WTC11 (cell line): ENCODE data around the gene IRF7. TPM values are rescaled to one million over a fixed set of nuclear protein-coding genes. Genes with fewer than 3 reads are reported as not detected.

ENCODE experiments used
- ATAC-seq: fragments of 200-7000 bp; cut with Tn5 transposase; 2 replicates; pipeline ENCODE4 v1.10.0; 2021; ENCODE audit warnings: mild to moderate bottlenecking, moderate library complexity
- CTCF ChIA-PET: fragments of 300-600 bp; sonication (Branson Sonifier 250); formaldehyde crosslinking; loops from one replicate; lab custom pipeline; 2021; ENCODE audit warnings: antibody characterized with exemption; lab: Charles Lee
- POLR2A ChIA-PET: fragments of 350-600 bp; sonication (Branson Sonifier 250); formaldehyde crosslinking; loops from one replicate; lab custom pipeline; 2021; ENCODE audit warnings: antibody characterized with exemption; lab: Charles Lee
- DNase-seq: peaks from one replicate; pipeline ENCODE4 v3.0.0; 2021; ENCODE audit warnings: low spot score
- H3K27ac Mint-ChIP-seq: 2 replicates; pipeline ENCODE4 v1.8.0; 2021; ENCODE audit warnings: mixed read lengths
- H3K27me3 Mint-ChIP-seq: 2 replicates; pipeline ENCODE4 v1.8.0; 2021; ENCODE audit warnings: low read depth, mild to moderate bottlenecking, moderate library complexity, mixed read lengths
- H3K36me3 Mint-ChIP-seq: 2 replicates; pipeline ENCODE4 v1.8.0; 2021; ENCODE audit warnings: mixed read lengths
- H3K4me1 Mint-ChIP-seq: 2 replicates; pipeline ENCODE4 v1.8.0; 2022; ENCODE audit warnings: mixed read lengths
- H3K4me3 Mint-ChIP-seq: 2 replicates; pipeline ENCODE4 v1.8.0; 2021; ENCODE audit warnings: mild to moderate bottlenecking, moderate library complexity, mixed read lengths
- H3K9me3 Mint-ChIP-seq: 2 replicates; pipeline ENCODE4 v1.8.0; 2021; ENCODE audit warnings: mixed read lengths
- CBFB ChIP-seq: sonication (generic); formaldehyde crosslinking; IDR thresholded peaks from 2 replicates; pipeline ENCODE4 v1.8.1; 2022; ENCODE audit warnings: mild to moderate bottlenecking, low read depth, missing genetic modification reagents
- E2F1 ChIP-seq: sonication (generic); formaldehyde crosslinking; IDR thresholded peaks from 2 replicates; pipeline ENCODE4 v1.8.0; 2022; ENCODE audit warnings: mild to moderate bottlenecking, missing genetic modification reagents
- E2F4 ChIP-seq: sonication (generic); formaldehyde crosslinking; IDR thresholded peaks from 2 replicates; pipeline ENCODE4 v1.8.1; 2022; ENCODE audit warnings: low read depth, mild to moderate bottlenecking, moderate library complexity, missing genetic modification reagents, borderline replicate concordance
- E2F5 ChIP-seq: sonication (generic); formaldehyde crosslinking; IDR thresholded peaks from 2 replicates; pipeline ENCODE4 v1.8.1; 2022; ENCODE audit warnings: mild to moderate bottlenecking, moderate library complexity, missing genetic modification reagents
- ERG ChIP-seq: fragments of 250-450 bp; sonication (Bioruptor Pico); IDR thresholded peaks from 2 replicates; pipeline ENCODE4 v1.8.0; 2021; ENCODE audit warnings: mild to moderate bottlenecking
- ETV6 ChIP-seq: sonication (generic); formaldehyde crosslinking; IDR thresholded peaks from 2 replicates; pipeline ENCODE4 v1.8.1; 2022; ENCODE audit warnings: mild to moderate bottlenecking, missing genetic modification reagents
- FOXJ3 ChIP-seq: sonication (generic); formaldehyde crosslinking; IDR thresholded peaks from 2 replicates; pipeline ENCODE4 v1.9.0; 2021; ENCODE audit warnings: missing genetic modification reagents, mild to moderate bottlenecking, borderline replicate concordance
- HMGXB4 ChIP-seq: sonication (generic); formaldehyde crosslinking; IDR thresholded peaks from 2 replicates; pipeline ENCODE4 v1.8.1; 2023; ENCODE audit warnings: mild to moderate bottlenecking, moderate library complexity, missing genetic modification reagents
- IRF1 ChIP-seq: sonication (generic); formaldehyde crosslinking; IDR thresholded peaks from 2 replicates; pipeline ENCODE4 v1.8.0; 2023; ENCODE audit warnings: missing genetic modification reagents
- KAT7 ChIP-seq: sonication (generic); formaldehyde crosslinking; IDR thresholded peaks from 2 replicates; pipeline ENCODE4 v1.8.1; 2023; ENCODE audit warnings: missing genetic modification reagents, mild to moderate bottlenecking, borderline replicate concordance
- MLX ChIP-seq: sonication (generic); formaldehyde crosslinking; IDR thresholded peaks from 2 replicates; pipeline ENCODE4 v1.8.1; 2023; ENCODE audit warnings: mild to moderate bottlenecking, missing genetic modification reagents, moderate library complexity
- MXD4 ChIP-seq: fragments of 250-450 bp; sonication (Bioruptor Pico); IDR thresholded peaks from 2 replicates; pipeline ENCODE4 v1.8.0; 2021; ENCODE audit warnings: mild to moderate bottlenecking, moderate library complexity, borderline replicate concordance
- NR3C1 ChIP-seq: sonication (generic); formaldehyde crosslinking; conservative IDR thresholded peaks from 2 replicates; pipeline ENCODE4 v1.8.1; 2023; ENCODE audit warnings: low read depth, mild to moderate bottlenecking, missing genetic modification reagents
- PREB ChIP-seq: sonication (generic); formaldehyde crosslinking; IDR thresholded peaks from 2 replicates; pipeline ENCODE4 v1.8.1; 2022; ENCODE audit warnings: mild to moderate bottlenecking, missing genetic modification reagents, moderate library complexity, borderline replicate concordance
- RELA ChIP-seq: sonication (generic); formaldehyde crosslinking; IDR thresholded peaks from 2 replicates; pipeline ENCODE4 v1.8.1; 2022; ENCODE audit warnings: missing genetic modification reagents, mild to moderate bottlenecking, borderline replicate concordance
- TEAD1 ChIP-seq: sonication (generic); formaldehyde crosslinking; IDR thresholded peaks from 2 replicates; pipeline ENCODE4 v1.8.0; 2022; ENCODE audit warnings: mild to moderate bottlenecking, missing genetic modification reagents
- ZNF121 ChIP-seq: sonication (generic); formaldehyde crosslinking; IDR thresholded peaks from 2 replicates; pipeline ENCODE4 v1.8.0; 2023; ENCODE audit warnings: missing genetic modification reagents
- ZNF219 ChIP-seq: sonication (generic); formaldehyde crosslinking; IDR thresholded peaks from 2 replicates; pipeline ENCODE4 v1.8.0; 2023; ENCODE audit warnings: missing genetic modification reagents, mild to moderate bottlenecking, borderline replicate concordance
- ZNF281 ChIP-seq: sonication (generic); formaldehyde crosslinking; IDR thresholded peaks from 2 replicates; pipeline ENCODE4 v1.8.0; 2023; ENCODE audit warnings: mild to moderate bottlenecking, missing genetic modification reagents
- ZNF317 ChIP-seq: sonication (generic); formaldehyde crosslinking; IDR thresholded peaks from 2 replicates; pipeline ENCODE4 v1.8.1; 2023; ENCODE audit warnings: low read depth, mild to moderate bottlenecking, moderate library complexity, missing genetic modification reagents, borderline replicate concordance
- total RNA-seq: library from RNA; stranded (reverse); gene quantifications from 3 replicates; pipeline ENCODE4 v1.2.3, GENCODE V29; 2021

IRF7 gene
- total RNA-seq, 1 experiment from 2014 or later = 11.1 TPM

GRCh38 chr11:593347-593746, 22.4 kb downstream of the IRF7 start:
- POLR2A ChIA-PET = no interaction called here
- H3K4me1 Mint-ChIP-seq = no peaks in the 10 kb centered on the region
- DNase-seq = no peak
- peaks cover 64% of the 10 kb centered on the region for H3K36me3 Mint-ChIP-seq
- H3K4me3 Mint-ChIP-seq = no peak overlapping the region
- TF ChIP-seq E2F4 (CRISPR knock-in tag) (no peak), MLX (CRISPR knock-in tag) (no peak), ZNF281 (no peak), CBFB (no peak), KAT7 (CRISPR knock-in tag) (no peak), E2F5 (CRISPR knock-in tag) (no peak), HMGXB4 (no peak), TEAD1 (CRISPR knock-in tag) (no peak), RELA (CRISPR knock-in tag) (no peak), ETV6 (CRISPR knock-in tag) (no peak), IRF1 (CRISPR knock-in tag) (no peak), ZNF219 (no peak), ZNF121 (no peak)
- TF ChIP-seq, all 79 proteins: peak for 0
- Mint-ChIP-seq H3K27me3 (no peaks in the 10 kb centered on the region), H3K9me3 (no peaks in the 10 kb centered on the region), H3K27ac (no peak overlapping the region)
- ATAC-seq = no peak
- CTCF ChIA-PET = no interaction called here

GRCh38 chr11:592918-593317, 22.8 kb downstream of the IRF7 start:
- no peaks in the 10 kb centered on the region for H3K4me1 Mint-ChIP-seq
- POLR2A ChIA-PET = no interaction called here
- ATAC-seq (no peak), DNase-seq (no peak)
- H3K27me3 Mint-ChIP-seq = no peaks in the 10 kb centered on the region
- H3K27ac Mint-ChIP-seq = no peak overlapping the region
- H3K9me3 Mint-ChIP-seq = no peaks in the 10 kb centered on the region
- H3K4me3 Mint-ChIP-seq = no peak overlapping the region
- H3K36me3 Mint-ChIP-seq = peaks cover 66% of the 10 kb centered on the region
- CTCF ChIA-PET = no interaction called here
- no peak for TF ChIP-seq ERG (CRISPR knock-in tag)
- no peak for TF ChIP-seq NR3C1
- no peak for TF ChIP-seq E2F1 (CRISPR knock-in tag)
- TF ChIP-seq KAT7 (CRISPR knock-in tag) = no peak
- no peak for TF ChIP-seq RELA (CRISPR knock-in tag)
- TF ChIP-seq ZNF317 (CRISPR knock-in tag) = no peak
- no peak for TF ChIP-seq ZNF281
- TF ChIP-seq ETV6 (CRISPR knock-in tag) = no peak
- no peak for TF ChIP-seq FOXJ3 (CRISPR knock-in tag)
- no peak for TF ChIP-seq MXD4
- TF ChIP-seq PREB (CRISPR knock-in tag) = no peak
